RCC 7860 (cell line): Measurements from ENCODE around the gene SQOR.
A peak's percentile ranks its signal among the peaks of the same experiment; 100 is the strongest.

Experiments used
- DNase-seq: peaks from one replicate; pipeline ENCODE4 v3.0.0-alpha.2; 2015; ENCODE audit warnings: low spot score
- FAIRE-seq: peaks from 2 replicates; lab custom pipeline; 2012; peaks lifted over from hg19 to GRCh38; lab: Jason Lieb, UNC

Gene SQOR

GRCh38 chr15:45703670-45704328 is 69.0 kb downstream of the SQOR start:
- DNase-seq: no peak

DNA sequence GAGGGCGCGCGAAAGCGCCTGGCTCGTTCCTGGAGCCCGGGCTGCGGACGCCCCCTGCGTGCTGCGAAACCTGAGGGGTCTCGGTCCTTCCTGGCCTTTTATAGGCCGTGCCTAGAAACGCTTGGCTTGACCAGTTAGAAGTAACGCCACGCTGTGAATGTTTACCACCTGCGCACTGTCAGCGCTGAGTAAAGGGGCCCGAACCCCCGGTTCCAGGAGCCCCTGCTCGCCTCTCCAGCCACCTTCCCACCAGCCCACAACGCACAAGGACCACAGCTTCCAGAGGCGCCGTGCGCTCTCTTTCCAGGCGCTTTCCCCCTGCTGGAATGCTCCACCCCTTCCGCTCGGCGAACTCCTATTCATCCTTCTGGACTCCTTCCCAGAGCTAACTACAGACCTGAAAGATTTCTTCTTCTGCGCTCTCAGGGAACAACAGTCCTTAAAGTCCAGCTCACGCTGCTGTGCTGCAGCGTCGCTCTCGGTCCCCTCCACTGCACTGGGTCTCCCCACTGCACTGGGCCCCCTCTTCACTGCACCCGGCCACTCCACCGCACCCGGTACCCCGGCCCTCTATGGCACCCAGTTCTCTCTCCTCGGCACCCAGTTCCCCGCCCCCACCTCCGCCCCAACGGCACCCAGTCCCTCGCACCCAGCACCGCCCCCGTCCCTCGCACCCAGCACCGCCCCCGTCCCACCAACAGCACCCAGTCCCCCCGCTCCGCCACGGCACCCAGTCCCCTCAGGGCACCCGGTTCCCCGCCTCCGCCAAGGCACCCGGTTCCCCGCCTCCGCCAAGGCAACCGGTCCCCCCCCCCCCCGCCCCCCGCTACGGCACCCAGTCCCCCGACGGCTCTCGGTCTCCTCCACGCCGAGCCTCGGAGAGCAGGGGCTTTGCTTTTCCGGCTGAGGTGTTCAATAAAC is 69.8 kb downstream of the SQOR start:
- FAIRE-seq: no peak

More at GRCh38 chr15:45703670-45704328, 69.0 kb downstream of the SQOR start:
- no peak for FAIRE-seq

GRCh38 chr15:45705510-45706473 is 71.0 kb downstream of the SQOR start:
- DNase-seq (peak; percentile 66), FAIRE-seq (no peak)

More for the DNA sequence above, 69.8 kb downstream of the SQOR start:
- no peak for DNase-seq

- DNase-seq (no peak), FAIRE-seq (no peak)
Measured at GRCh38 chr15:45710657-45711056, 75.8 kb downstream of the SQOR start.

GRCh38 chr15:45714590-45715488 is 80.0 kb downstream of the SQOR start:
- no peak for DNase-seq
- no peak for FAIRE-seq

DNA sequence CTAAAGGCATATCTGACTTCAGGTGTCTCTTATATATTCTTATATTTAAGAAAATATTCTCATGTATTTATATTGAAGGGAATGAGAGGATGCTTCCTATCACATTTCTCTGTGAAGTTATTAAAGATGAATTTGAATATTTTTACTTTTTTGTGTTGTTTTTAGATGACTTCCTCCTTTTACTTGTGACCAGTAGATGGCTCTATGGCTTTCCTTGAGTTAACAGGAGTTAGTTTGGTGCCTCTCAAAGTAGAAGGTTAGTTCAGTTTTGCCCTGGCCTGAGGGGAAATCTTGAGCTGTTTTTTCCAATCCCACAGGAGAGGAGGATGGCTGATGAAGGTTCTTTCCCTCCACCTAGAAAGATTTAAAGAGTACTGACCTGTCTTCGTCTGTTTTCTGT is 80.7 kb downstream of the SQOR start:
- DNase-seq (no peak), FAIRE-seq (no peak)

DNA sequence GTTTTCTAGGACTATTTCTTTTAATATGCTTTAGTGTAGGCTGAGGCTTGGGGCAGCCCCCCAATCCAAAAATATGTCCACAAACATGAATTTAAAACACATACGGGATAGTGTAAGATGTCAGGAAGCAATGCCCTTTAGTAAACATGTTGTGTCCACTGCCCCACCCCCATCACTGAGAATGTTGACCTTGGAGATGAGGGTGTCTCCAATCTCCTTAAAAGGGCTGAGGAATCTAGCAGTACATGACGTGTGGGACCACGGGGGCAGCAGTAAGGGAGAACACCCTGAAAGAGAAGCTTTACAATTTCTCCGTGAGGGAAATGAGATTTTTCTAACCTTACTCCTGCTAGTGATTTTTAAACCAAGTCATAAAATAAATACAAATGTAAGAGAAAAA is 84.7 kb downstream of the SQOR start:
- DNase-seq (no peak), FAIRE-seq (no peak)

DNA sequence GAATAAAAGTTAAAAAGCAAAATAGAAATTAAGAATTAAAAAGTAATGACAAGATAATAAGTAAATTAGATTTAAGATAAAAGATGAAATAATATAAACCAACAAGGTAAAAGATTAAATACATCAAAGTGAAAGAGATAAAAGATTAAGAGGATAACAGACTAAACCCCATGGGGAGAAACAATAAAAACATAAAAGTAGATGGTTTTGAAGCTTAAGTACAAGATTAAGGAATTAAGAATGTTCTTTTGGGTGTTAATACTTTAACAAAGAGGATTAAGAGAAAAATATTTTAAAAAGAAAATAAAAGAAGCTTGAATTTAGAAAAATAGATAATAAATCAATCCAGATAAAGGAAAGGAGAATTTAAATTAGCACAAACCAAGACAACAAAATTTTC is 85.4 kb downstream of the SQOR start:
- no peak for DNase-seq
- FAIRE-seq: peak; percentile 45

- FAIRE-seq: no peak
- DNase-seq: no peak
Measured at GRCh38 chr15:45728641-45729040, 93.8 kb downstream of the SQOR start.

- peak; percentile 53 for DNase-seq
- FAIRE-seq: no peak
Measured at GRCh38 chr15:45729141-45729540, 94.3 kb downstream of the SQOR start.

DNA sequence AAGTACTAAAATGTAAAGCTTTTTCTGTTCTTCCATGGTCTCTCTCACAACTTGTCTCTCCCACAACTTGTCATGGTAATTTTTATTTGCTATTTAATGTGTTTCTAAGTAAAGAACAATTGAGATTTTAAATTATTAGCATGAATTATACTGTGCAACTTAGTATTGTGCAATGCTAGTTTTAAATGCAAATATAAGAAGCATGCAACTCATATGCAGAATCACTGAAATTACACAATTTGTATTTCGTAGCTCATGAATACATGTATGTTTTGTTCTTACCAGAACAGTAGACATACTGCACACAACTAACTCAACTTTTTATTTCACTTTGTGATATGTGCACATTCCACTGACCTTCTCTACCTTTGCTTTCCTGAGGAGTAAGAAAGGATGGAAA is 96.5 kb downstream of the SQOR start:
- DNase-seq (no peak), FAIRE-seq (no peak)

DNA sequence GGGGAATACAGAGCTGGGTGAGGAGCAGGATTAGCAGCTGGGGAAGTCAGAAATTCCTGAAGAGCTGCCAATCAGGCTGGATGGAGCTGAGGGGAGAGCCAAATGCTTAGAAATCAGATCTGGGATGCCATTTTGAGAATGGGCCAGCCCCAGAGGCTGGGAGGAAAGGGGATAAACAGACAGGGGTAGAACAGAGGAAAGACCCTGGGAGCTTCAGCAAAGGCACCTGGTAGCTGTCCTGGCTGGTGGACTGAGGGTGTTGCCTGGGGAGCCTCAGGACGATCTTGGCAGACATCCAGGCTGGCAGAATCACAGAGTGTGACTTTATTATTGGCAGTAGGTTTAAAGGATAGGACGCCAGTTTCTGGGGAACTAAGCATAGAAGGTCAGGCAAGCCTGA is 97.8 kb downstream of the SQOR start:
- no peak for FAIRE-seq
- DNase-seq: no peak

DNA sequence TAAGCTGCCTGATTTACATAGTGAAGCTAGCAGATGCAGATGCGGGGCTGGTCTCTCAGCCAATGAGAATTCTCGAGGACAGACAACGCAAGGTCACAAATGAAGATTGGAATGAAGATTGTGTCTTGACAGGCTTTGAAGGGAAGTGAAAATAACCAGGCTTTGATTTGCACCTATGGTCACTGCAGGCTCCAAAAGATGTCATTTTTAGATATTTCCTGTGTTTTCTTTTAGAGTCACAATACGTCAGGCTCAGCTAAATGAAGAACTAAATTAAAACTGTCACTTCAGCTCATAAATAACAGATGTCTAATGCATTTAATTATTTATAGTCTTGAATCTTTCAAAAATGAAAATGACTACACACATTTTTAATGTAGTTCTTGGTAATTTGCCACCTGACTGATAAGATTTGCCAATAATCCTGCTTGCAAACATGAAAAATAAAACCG is 99.5 kb downstream of the SQOR start:
- no peak for FAIRE-seq
- no peak for DNase-seq
